HG03342 (cell line): Measurements from ENCODE around the gene RNASEH2C.
"Not testable (repeated sequence)": the region's sequence is repeated elsewhere in the genome, so short reads cannot be mapped to it uniquely, and the experiment has no call there.

Experiments used
- ATAC-seq: cut with Tn5 transposase; IDR thresholded peaks from one replicate; pipeline ENCODE4 v1.9.1; 2021; ENCODE audit warnings: mild to moderate bottlenecking, moderate library complexity; ENCODE audit not compliant: unreplicated experiment

Gene RNASEH2C

GRCh38 chr11:65720211-65720934 is at the start of gene RNASEH2C:
Gene RNASEH2C (minus strand): TSS chr11:65720798. CDS start chr11:65720758, 40 bp downstream.
- peak; percentile 74 for ATAC-seq

- not testable (repeated sequence) for ATAC-seq
Observed at GRCh38 chr11:65767806-65768205, 47.2 kb upstream of the RNASEH2C start.

- no peak for ATAC-seq
Observed at GRCh38 chr11:65767406-65767805, 46.8 kb upstream of the RNASEH2C start.

- ATAC-seq: no peak
Observed at GRCh38 chr11:65766535-65766934, 45.9 kb upstream of the RNASEH2C start.

GRCh38 chr11:65764434-65764833 is 43.8 kb upstream of the RNASEH2C start:
- ATAC-seq: no peak

- ATAC-seq: not testable (repeated sequence)
Observed at GRCh38 chr11:65762816-65763215, 42.2 kb upstream of the RNASEH2C start.

- not testable (repeated sequence) for ATAC-seq
Observed at GRCh38 chr11:65762169-65762568, 41.6 kb upstream of the RNASEH2C start.

GRCh38 chr11:65745049-65745448 is 24.5 kb upstream of the RNASEH2C start:
- no peak for ATAC-seq

- ATAC-seq: no peak
Observed at GRCh38 chr11:65744699-65745042, 24.1 kb upstream of the RNASEH2C start.

GRCh38 chr11:65744026-65744698 is 23.6 kb upstream of the RNASEH2C start:
- ATAC-seq: no peak

GRCh38 chr11:65743681-65744025 is 23.1 kb upstream of the RNASEH2C start:
- ATAC-seq: no peak

- ATAC-seq: no peak
Observed at GRCh38 chr11:65742353-65742752, 21.8 kb upstream of the RNASEH2C start.

- ATAC-seq: no peak
Observed at GRCh38 chr11:65741185-65741584, 20.6 kb upstream of the RNASEH2C start.

- ATAC-seq: no peak
Observed at GRCh38 chr11:65739022-65739421, 18.4 kb upstream of the RNASEH2C start.

GRCh38 chr11:65736810-65737209 is 16.2 kb upstream of the RNASEH2C start:
- no peak for ATAC-seq

GRCh38 chr11:65735111-65735510 is 14.5 kb upstream of the RNASEH2C start:
- ATAC-seq: not testable (repeated sequence)

- no peak for ATAC-seq
Observed at GRCh38 chr11:65730461-65730860, 9.9 kb upstream of the RNASEH2C start.

GRCh38 chr11:65727865-65728264 is 7.3 kb upstream of the RNASEH2C start:
- no peak for ATAC-seq

- no peak for ATAC-seq
Observed at GRCh38 chr11:65726660-65727059, 6.1 kb upstream of the RNASEH2C start.

- no peak for ATAC-seq
Observed at GRCh38 chr11:65722261-65722660, 1.7 kb upstream of the RNASEH2C start.

- peak; percentile 14 for ATAC-seq
Observed at GRCh38 chr11:65719871-65720210, 757 bp downstream of the RNASEH2C start.

GRCh38 chr11:65718964-65719492 is 1.6 kb downstream of the RNASEH2C start:
- ATAC-seq: no peak
